ENCODE results near the gene COX6A2.

COX6A2 gene

DNA sequence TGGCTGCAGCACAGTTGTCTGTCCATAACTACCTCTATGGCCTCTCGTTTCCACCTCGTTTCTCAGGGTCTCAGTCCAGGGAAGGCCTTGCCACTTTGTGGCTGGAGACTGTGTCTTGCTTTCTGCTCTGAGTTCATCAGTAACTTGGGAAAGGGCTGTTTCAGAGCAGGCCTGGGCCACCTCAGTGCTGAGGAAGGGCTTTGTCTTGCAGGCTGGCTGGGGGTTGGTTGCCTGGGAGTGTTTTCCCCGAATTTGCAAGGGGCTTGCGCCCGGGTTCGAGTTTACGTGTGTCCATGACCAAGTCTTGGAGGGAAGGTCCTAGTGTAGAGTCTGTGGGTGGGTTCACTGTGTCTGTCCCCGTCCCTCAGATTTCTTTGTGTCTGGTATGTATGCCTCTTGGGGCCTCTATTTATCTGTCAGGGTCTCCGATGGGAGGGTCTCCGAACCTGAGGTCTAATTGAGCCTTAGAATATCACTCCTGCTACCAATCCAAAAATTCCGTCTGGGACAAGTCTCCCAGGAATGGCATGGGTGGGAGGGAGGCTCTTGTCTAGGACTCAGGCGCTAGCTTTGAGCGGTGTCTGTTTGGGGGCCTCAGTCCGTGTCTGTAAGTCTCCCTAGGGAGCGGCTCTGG lies 43.2 kb upstream of the COX6A2 start:
- TF ChIP-seq POLR2A (IDR thresholded peaks at IDR 0.05; ENCODE audit: low read depth, low read length) (no peak), TAF1 (IDR thresholded peaks at IDR 0.05; ENCODE audit: borderline replicate concordance, low read depth, low read length) (no peak), POLR2AphosphoS5 (IDR thresholded peaks at IDR 0.05; ENCODE audit: low read depth, low read length) (no peak)
- DNase-seq (ENCODE audit: insufficient read length), result no peak
- no peak for FAIRE-seq

GRCh38 chr16:31470615-31471014 lies 42.5 kb upstream of the COX6A2 start:
- no peak for TF ChIP-seq TAF1 (IDR thresholded peaks at IDR 0.05; ENCODE audit: borderline replicate concordance, low read depth, low read length)
- TF ChIP-seq POLR2AphosphoS5 (IDR thresholded peaks at IDR 0.05; ENCODE audit: low read depth, low read length), result no peak
- TF ChIP-seq POLR2A (IDR thresholded peaks at IDR 0.05; ENCODE audit: low read depth, low read length), result no peak
- no peak for FAIRE-seq
- DNase-seq (ENCODE audit: insufficient read length), result no peak

DNA sequence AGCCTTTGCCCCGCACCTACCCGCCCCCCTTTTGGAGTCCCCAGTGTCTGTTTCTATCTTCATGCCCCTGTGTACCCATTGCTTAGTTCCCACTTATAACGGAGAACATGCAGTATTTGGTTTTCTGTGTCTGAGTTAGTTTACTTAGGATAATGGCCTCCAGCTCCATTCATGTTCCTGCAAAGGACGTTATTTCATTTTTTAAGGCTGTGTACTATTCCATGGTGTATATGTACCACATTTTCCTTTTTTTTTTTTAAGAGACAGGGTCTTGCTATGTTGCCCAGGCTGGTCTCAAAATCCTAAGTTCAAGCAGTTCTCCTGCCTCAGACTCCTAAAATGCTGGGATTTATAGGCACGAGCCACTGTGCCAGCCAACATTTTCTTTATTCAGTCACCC lies 39.7 kb upstream of the COX6A2 start:
- FAIRE-seq (no peak), DNase-seq (ENCODE audit: insufficient read length) (no peak)
- TF ChIP-seq POLR2AphosphoS5 (IDR thresholded peaks at IDR 0.05; ENCODE audit: low read depth, low read length), result no peak
- TF ChIP-seq POLR2A (IDR thresholded peaks at IDR 0.05; ENCODE audit: low read depth, low read length), result no peak
- TF ChIP-seq TAF1 (IDR thresholded peaks at IDR 0.05; ENCODE audit: borderline replicate concordance, low read depth, low read length), result no peak

GRCh38 chr16:31467151-31467773 lies 39.1 kb upstream of the COX6A2 start:
- FAIRE-seq (no peak), DNase-seq (ENCODE audit: insufficient read length) (no peak)
- no peak for TF ChIP-seq POLR2AphosphoS5 (IDR thresholded peaks at IDR 0.05; ENCODE audit: low read depth, low read length)
- TF ChIP-seq TAF1 (IDR thresholded peaks at IDR 0.05; ENCODE audit: borderline replicate concordance, low read depth, low read length), result no peak
- no peak; the same call in 1 of the 2 replicates for TF ChIP-seq POLR2A (IDR thresholded peaks at IDR 0.05; ENCODE audit: low read depth, low read length)

DNA sequence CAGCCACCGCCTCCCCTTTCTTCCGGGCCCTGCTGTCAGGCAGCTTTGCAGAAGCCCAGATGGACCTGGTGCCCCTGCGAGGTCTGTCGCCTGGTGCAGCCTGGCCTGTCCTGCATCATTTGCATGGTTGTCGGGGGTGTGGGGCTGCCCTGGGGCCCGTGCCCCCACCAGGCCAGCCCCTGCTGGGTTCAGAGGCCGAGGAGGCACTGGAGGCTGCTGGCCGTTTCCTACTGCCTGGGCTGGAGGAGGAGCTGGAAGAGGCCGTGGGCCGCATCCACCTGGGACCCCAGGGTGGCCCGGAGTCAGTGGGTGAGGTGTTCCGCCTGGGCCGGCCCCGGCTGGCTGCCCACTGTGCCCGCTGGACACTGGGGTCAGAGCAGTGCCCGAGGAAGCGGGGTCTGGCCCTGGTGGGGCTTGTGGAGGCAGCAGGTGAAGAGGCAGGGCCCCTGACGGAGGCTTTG lies 38.3 kb upstream of the COX6A2 start:
- DNase-seq (ENCODE audit: insufficient read length) (no peak), FAIRE-seq (no peak)
- TF ChIP-seq POLR2AphosphoS5 (IDR thresholded peaks at IDR 0.05; ENCODE audit: low read depth, low read length) (no peak), POLR2A (IDR thresholded peaks at IDR 0.05; ENCODE audit: low read depth, low read length) (no peak), TAF1 (IDR thresholded peaks at IDR 0.05; ENCODE audit: borderline replicate concordance, low read depth, low read length) (no peak)

DNA sequence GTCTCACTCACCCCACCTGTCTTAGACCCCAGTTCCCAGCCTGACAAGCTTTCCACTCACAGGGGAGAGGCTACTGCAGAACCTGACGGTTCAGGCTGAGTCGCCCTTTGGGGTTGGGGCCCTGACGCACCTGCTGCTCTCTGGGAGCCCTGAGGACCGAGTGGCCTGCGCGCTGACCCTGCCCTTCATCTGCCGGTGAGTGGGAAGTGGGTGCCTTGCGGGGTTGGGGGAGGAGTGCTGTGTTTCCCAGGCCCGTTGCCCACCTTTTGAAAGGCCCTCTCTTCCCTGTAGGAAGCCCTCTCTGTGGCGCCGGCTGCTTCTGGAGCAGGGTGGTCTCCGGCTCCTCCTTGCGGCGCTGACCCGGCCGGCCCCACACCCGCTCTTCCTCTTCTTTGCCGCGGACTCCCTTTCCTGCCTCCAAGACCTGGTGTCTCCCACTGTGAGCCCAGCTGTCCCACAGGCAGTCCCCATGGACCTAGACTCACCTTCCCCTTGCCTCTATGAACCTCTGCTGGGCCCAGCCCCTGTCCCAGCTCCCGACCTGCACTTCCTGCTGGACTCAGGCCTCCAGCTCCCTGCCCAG lies 37.7 kb upstream of the COX6A2 start:
- TF ChIP-seq POLR2A (IDR thresholded peaks at IDR 0.05; ENCODE audit: low read depth, low read length) (no peak), TAF1 (IDR thresholded peaks at IDR 0.05; ENCODE audit: borderline replicate concordance, low read depth, low read length) (no peak), POLR2AphosphoS5 (IDR thresholded peaks at IDR 0.05; ENCODE audit: low read depth, low read length) (no peak)

GRCh38 chr16:31464781-31465260 lies 36.7 kb upstream of the COX6A2 start:
- TF ChIP-seq POLR2A (IDR thresholded peaks at IDR 0.05; ENCODE audit: low read depth, low read length) (no peak), POLR2AphosphoS5 (IDR thresholded peaks at IDR 0.05; ENCODE audit: low read depth, low read length) (no peak), TAF1 (IDR thresholded peaks at IDR 0.05; ENCODE audit: borderline replicate concordance, low read depth, low read length) (no peak)
- DNase-seq (ENCODE audit: insufficient read length), result no peak
- no peak for FAIRE-seq

More for the DNA sequence above, 37.7 kb upstream of the COX6A2 start:
- no peak for DNase-seq (ENCODE audit: insufficient read length)
- FAIRE-seq, result no peak

GRCh38 chr16:31464348-31464769 lies 36.2 kb upstream of the COX6A2 start:
- FAIRE-seq (no peak), DNase-seq (ENCODE audit: insufficient read length) (no peak)
- no peak for TF ChIP-seq POLR2A (IDR thresholded peaks at IDR 0.05; ENCODE audit: low read depth, low read length)
- TF ChIP-seq POLR2AphosphoS5 (IDR thresholded peaks at IDR 0.05; ENCODE audit: low read depth, low read length), result no peak
- TF ChIP-seq TAF1 (IDR thresholded peaks at IDR 0.05; ENCODE audit: borderline replicate concordance, low read depth, low read length), result no peak

- FAIRE-seq (no peak), DNase-seq (ENCODE audit: insufficient read length) (no peak)
- TF ChIP-seq TAF1 (IDR thresholded peaks at IDR 0.05; ENCODE audit: borderline replicate concordance, low read depth, low read length) (no peak), POLR2AphosphoS5 (IDR thresholded peaks at IDR 0.05; ENCODE audit: low read depth, low read length) (no peak), POLR2A (IDR thresholded peaks at IDR 0.05; ENCODE audit: low read depth, low read length) (no peak)
These were observed 34.0 kb upstream of the COX6A2 start for GRCh38 chr16:31461921-31462804.

DNA sequence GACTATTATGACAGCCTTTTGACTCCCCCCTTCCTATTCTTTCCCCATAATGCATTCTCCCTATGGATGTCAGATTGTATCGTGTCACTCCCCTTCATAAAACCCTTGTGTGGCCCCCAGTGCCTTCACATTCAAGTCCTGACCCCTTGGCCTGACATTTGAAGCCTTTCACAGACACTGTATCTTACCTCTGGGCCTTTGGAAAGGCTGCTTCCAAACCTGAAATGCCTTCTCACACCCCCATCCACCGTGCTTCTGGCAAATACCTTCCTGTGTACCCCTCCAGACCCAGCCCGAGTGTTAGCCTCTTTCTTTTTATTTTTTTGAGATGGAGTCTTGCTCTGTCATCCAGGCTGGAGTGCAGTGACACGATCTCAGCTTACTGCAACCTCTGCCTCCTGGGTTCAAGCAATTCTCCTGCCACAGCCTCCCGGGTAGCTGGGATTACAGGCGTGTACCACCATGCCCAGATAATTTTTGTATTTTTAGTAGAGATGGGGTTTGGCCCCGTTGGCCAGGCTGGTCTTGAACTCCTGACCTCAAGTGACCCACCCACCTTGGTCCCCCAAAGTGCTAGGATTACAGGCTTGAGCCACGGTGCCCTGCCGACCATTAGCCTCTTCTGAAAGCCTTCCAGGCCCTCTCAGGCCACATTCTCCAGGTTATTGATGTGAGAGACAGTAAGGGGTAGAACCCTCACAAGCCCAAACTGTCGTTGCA lies 33.2 kb upstream of the COX6A2 start:
- FAIRE-seq, result no peak
- TF ChIP-seq POLR2A (IDR thresholded peaks at IDR 0.05; ENCODE audit: low read depth, low read length) (no peak), TAF1 (IDR thresholded peaks at IDR 0.05; ENCODE audit: borderline replicate concordance, low read depth, low read length) (no peak), POLR2AphosphoS5 (IDR thresholded peaks at IDR 0.05; ENCODE audit: low read depth, low read length) (no peak)
- DNase-seq (ENCODE audit: insufficient read length), result no peak

Measured in GM12892 (cell line).